ENCODE data around the gene TBPL2. TPM values are rescaled to one million over a fixed set of nuclear protein-coding genes. Genes with fewer than 3 reads are reported as not detected.

Gene TBPL2
- total and polyA plus RNA-seq, 2 donors (not counting 3 experiments of a cell fraction or from before 2014, with no cell fraction given) = not detected

- no TSS peak for BruUV-seq (replicated peaks)
These were observed 41.7 kb downstream of the TBPL2 start for GRCh38 chr14:55398679-55399078.

More at GRCh38 chr14:55398679-55399078, 41.7 kb downstream of the TBPL2 start:
- Histone ChIP-seq H3K4me3 (replicated peaks in 1 of 3; ENCODE audit: insufficient read depth in 1 of 3, low read depth in 1 of 3, low read length in 3 of 3) (no peak overlapping the region), H3K36me3 (ENCODE audit: control insufficient read depth in 2 of 2, extremely low read depth in 1 of 2, insufficient read depth in 2 of 2, low read length in 2 of 2) (peaks cover 3 to 5% of the 10 kb centered on the region in 2 experiments), H3K27me3 (ENCODE audit: control insufficient read depth in 2 of 2, insufficient read depth in 2 of 2, low read length in 2 of 2) (no peaks in the 10 kb centered on the region), H3K9ac (replicated peaks; ENCODE audit: extremely low read depth, insufficient read depth, low read length) (peak overlapping the region; percentile 34), H3K79me2 (ENCODE audit: control insufficient read depth, insufficient read depth, low read length) (peaks cover 16% of the 10 kb centered on the region), H3K9me3 (replicated peaks; ENCODE audit: control insufficient read depth, insufficient read depth, low read length) (no peaks in the 10 kb centered on the region), H3K4me1 (ENCODE audit: control insufficient read depth, extremely low read depth, insufficient read depth, low read length) (peaks cover 18% of the 10 kb centered on the region), H2AFZ (ENCODE audit: low read depth, low read length) (no peak overlapping the region), H4K20me1 (replicated peaks; ENCODE audit: control insufficient read depth, extremely low read depth, insufficient read depth, low read length) (no peaks in the 10 kb centered on the region), H3K9me1 (replicated peaks; ENCODE audit: control insufficient read depth, extremely low read depth, insufficient read depth, low read length) (no peaks in the 10 kb centered on the region), H3K27ac (ENCODE audit: insufficient read depth, low read depth, low read length) (peak overlapping the region; percentile 74), H3K4me2 (ENCODE audit: insufficient read depth, low read length) (peak overlapping the region; percentile 48)
- FAIRE-seq (peak; percentile 99), DNase-seq (ENCODE audit: low read depth, low spot score) (peak; percentile 97)
- CTCF ChIA-PET = interaction anchor here (0.9 kb wide), 1 partner anchor 26 kb away, joined by 3 read pairs; no protein-coding TSS in a partner anchor
- intact Hi-C loops (cut with micrococcal nuclease) = no loop called here
- POLR2A ChIA-PET = no interaction called here
- peak; percentile 98 for TF ChIP-seq FOS (IDR thresholded peaks at IDR 0.05; ENCODE audit: borderline replicate concordance, insufficient read depth, low read length)
- peak; percentile 98 for TF ChIP-seq JUN (IDR thresholded peaks at IDR 0.05; ENCODE audit: borderline replicate concordance, insufficient read depth, insufficient read length, low read depth)
- peak; percentile 14 for TF ChIP-seq GATA2 (IDR thresholded peaks at IDR 0.05; ENCODE audit: insufficient read depth, insufficient read length, low read depth, low read length)
- TF ChIP-seq CTCF (IDR thresholded peaks at IDR 0.05; ENCODE audit: extremely low read depth in 1 of 2, insufficient read depth in 1 of 2, low read depth in 1 of 2, low read length in 2 of 2) = no peak
- no peak for TF ChIP-seq POLR2A (IDR thresholded peaks at IDR 0.05; ENCODE audit: low read depth, low read length)
- TF ChIP-seq POLR2AphosphoS5 (IDR thresholded peaks at IDR 0.05; ENCODE audit: insufficient read depth, low read depth, low read length) = peak; percentile 74
- no peak for TF ChIP-seq EZH2 (IDR thresholded peaks at IDR 0.05; ENCODE audit: borderline replicate concordance, low read depth, low read length, severe bottlenecking)
- no peak for TF ChIP-seq MYC (IDR thresholded peaks at IDR 0.05; ENCODE audit: low read depth, low read length)
- TF ChIP-seq MAX (IDR thresholded peaks at IDR 0.05; ENCODE audit: insufficient read depth, insufficient read length) = peak; percentile 31
- dilution Hi-C loops (cut with MboI; ENCODE audit: extremely low pct_ligation_motif_present, low sequenced_read_pairs) = no loop called here

All from endothelial cell of umbilical vein (primary cell).